Fibroblast of lung (primary cell): Measurements from ENCODE around the gene DHRS7C. TPM values are rescaled to one million over a fixed set of nuclear protein-coding genes. Genes with fewer than 3 reads are reported as not detected.

Experiments
- DNase-seq, 2 donors: peaks; one replicate each; pipeline versions ENCODE4 v3.0.0 to v3.0.0-alpha.2; 2010; ENCODE audit warnings: low read depth in 2 of 2
- H2AFZ ChIP-seq: 2 replicates; pipeline ENCODE4 v1.5.1; 2012; ENCODE audit warnings: low read length, control low read depth, inconsistent platforms
- H3K27ac ChIP-seq: 2 replicates; pipeline ENCODE4 v1.5.1; 2011; ENCODE audit warnings: low read length, control low read depth; ENCODE audit not compliant: insufficient read depth
- H3K27me3 ChIP-seq: 2 replicates; pipeline ENCODE4 v1.5.1; 2011; ENCODE audit warnings: mild to moderate bottlenecking, low read length; ENCODE audit not compliant: control insufficient read depth, insufficient read depth
- H3K36me3 ChIP-seq: 2 replicates; pipeline ENCODE4 v1.5.1; 2011; ENCODE audit warnings: low read length; ENCODE audit not compliant: control insufficient read depth, insufficient read depth
- H3K4me1 ChIP-seq: 2 replicates; pipeline ENCODE4 v1.5.1; 2011; ENCODE audit warnings: low read length; ENCODE audit not compliant: control insufficient read depth, insufficient read depth; ENCODE audit errors: extremely low read depth
- H3K4me2 ChIP-seq: 2 replicates; pipeline ENCODE4 v1.5.1; 2011; ENCODE audit warnings: low read length, control low read depth; ENCODE audit not compliant: insufficient read depth; ENCODE audit errors: extremely low read depth
- H3K4me3 ChIP-seq, 4 experiments: fragments of 200-600 bp in 1 of 4; sonication (generic) in 1 of 4; replicated peaks in 1 of 4; 2 replicates each; pipeline ENCODE4 v1.5.1; 2011 to 2016; ENCODE audit warnings: low read length in 4 of 4, low read depth in 3 of 4, mild to moderate bottlenecking in 3 of 4, control low read depth in 2 of 4, inconsistent platforms in 1 of 4, mixed read lengths in 1 of 4; ENCODE audit not compliant: insufficient read depth in 1 of 4; ENCODE audit errors: control extremely low read depth in 1 of 4
- H3K79me2 ChIP-seq: 2 replicates; pipeline ENCODE4 v1.5.1; 2012; ENCODE audit warnings: mild to moderate bottlenecking, low read length, inconsistent platforms; ENCODE audit not compliant: control insufficient read depth, insufficient read depth
- H3K9ac ChIP-seq: 2 replicates; pipeline ENCODE4 v1.5.1; 2011; ENCODE audit warnings: mild to moderate bottlenecking, low read length, control low read depth; ENCODE audit not compliant: insufficient read depth
- H3K9me3 ChIP-seq: 2 replicates; pipeline ENCODE4 v1.5.1; 2012; ENCODE audit warnings: low read depth, low read length; ENCODE audit not compliant: control insufficient read depth, insufficient read depth
- H4K20me1 ChIP-seq: 2 replicates; pipeline ENCODE4 v1.5.1; 2011; ENCODE audit warnings: low read length; ENCODE audit not compliant: control insufficient read depth, insufficient read depth; ENCODE audit errors: extremely low read depth
- CTCF ChIP-seq, 2 donors: IDR thresholded peaks in 1 of 2; conservative IDR thresholded peaks in 1 of 2; 1 replicate in 1 of 2; 2 replicates in 1 of 2; pipeline ENCODE4 v1.5.1; 2011 to 2012; ENCODE audit warnings: low read length in 2 of 2, control low read depth in 1 of 2, inconsistent platforms in 1 of 2, low read depth in 1 of 2, mild to moderate bottlenecking in 1 of 2
- EZH2 ChIP-seq: IDR thresholded peaks from 2 replicates; pipeline ENCODE4 v1.5.1; 2012; ENCODE audit warnings: low read length, control low read depth, mild to moderate bottlenecking; ENCODE audit errors: missing control alignments
- polyA plus RNA-seq, 2 donors: library from polyadenylated mRNA; depleted of rRNA in 1 of 2; stranded (reverse) in 1 of 2; unstranded in 1 of 2; fragments of >200 nt; gene quantifications; 2 replicates each; pipeline ENCODE4 v1.2.1, GENCODE V29; 2011 to 2012; ENCODE audit warnings: missing spikeins in 1 of 2
- total RNA-seq: library from RNA; depleted of rRNA; stranded (reverse); fragments of >200 nt; gene quantifications from 2 replicates; pipeline ENCODE4 v1.2.1, GENCODE V29; 2014

DHRS7C gene
- total and polyA plus RNA-seq, 2 donors (not counting 1 experiment from before 2014, with no cell fraction given), result not detected

GRCh38 chr17:9824797-9825338 lies 33.5 kb upstream of the DHRS7C start:
- no peaks in the 10 kb centered on the region for H3K9me3 ChIP-seq
- TF ChIP-seq CTCF (conservative IDR thresholded peaks at IDR 0.05 in 1 of 2, IDR thresholded peaks at IDR 0.05 in 1 of 2; ENCODE audit: low read depth in 1 of 2, low read length in 2 of 2) (no peak), EZH2 (no peak)
- no peak for DNase-seq
- H3K9ac ChIP-seq, result no peak overlapping the region
- no peak overlapping the region for H3K4me3 ChIP-seq
- H3K4me2 ChIP-seq, result no peak overlapping the region
- no peaks in the 10 kb centered on the region for H4K20me1 ChIP-seq
- no peak overlapping the region for H3K27ac ChIP-seq
- no peaks in the 10 kb centered on the region for H3K79me2 ChIP-seq
- no peak overlapping the region for H2AFZ ChIP-seq
- no peaks in the 10 kb centered on the region for H3K27me3 ChIP-seq
- H3K36me3 ChIP-seq, result no peaks in the 10 kb centered on the region
- H3K4me1 ChIP-seq, result no peaks in the 10 kb centered on the region

- Histone ChIP-seq H3K79me2 (no peaks in the 10 kb centered on the region), H3K4me2 (no peak overlapping the region), H4K20me1 (no peaks in the 10 kb centered on the region), H2AFZ (no peak overlapping the region), H3K9ac (no peak overlapping the region), H3K4me3 (no peak overlapping the region), H3K9me3 (no peaks in the 10 kb centered on the region), H3K4me1 (no peaks in the 10 kb centered on the region), H3K27ac (no peak overlapping the region), H3K36me3 (no peaks in the 10 kb centered on the region), H3K27me3 (no peaks in the 10 kb centered on the region)
- DNase-seq, result no peak
- TF ChIP-seq EZH2, result no peak
- no peak for TF ChIP-seq CTCF (conservative IDR thresholded peaks at IDR 0.05 in 1 of 2, IDR thresholded peaks at IDR 0.05 in 1 of 2; ENCODE audit: low read depth in 1 of 2, low read length in 2 of 2)
Observed at GRCh38 chr17:9824094-9824493, 32.7 kb upstream of the DHRS7C start.

GRCh38 chr17:9821921-9822320 lies 30.5 kb upstream of the DHRS7C start, which contains the start of gene GSG1L2:
GSG1L2 (minus strand) TSS chr17:9822079; CDS start chr17:9822071, 8 bp downstream.
- Histone ChIP-seq H3K79me2 (no peaks in the 10 kb centered on the region), H3K27ac (no peak within 1 kb of the TSS), H3K36me3 (no peaks in the 10 kb centered on the region), H3K4me3 (no peak within 1 kb of the TSS), H3K9ac (no peak within 1 kb of the TSS), H2AFZ (no peak within 1 kb of the TSS), H3K27me3 (no peaks in the 10 kb centered on the region), H3K9me3 (no peaks in the 10 kb centered on the region), H3K4me1 (no peaks in the 10 kb centered on the region), H4K20me1 (no peaks in the 10 kb centered on the region), H3K4me2 (no peak within 1 kb of the TSS)
- no peak for DNase-seq
- no peak for TF ChIP-seq CTCF (conservative IDR thresholded peaks at IDR 0.05 in 1 of 2, IDR thresholded peaks at IDR 0.05 in 1 of 2; ENCODE audit: low read depth in 1 of 2, low read length in 2 of 2)
- no peak for TF ChIP-seq EZH2
